NCI-H187 (cell line): Measurements from ENCODE around the gene KCNK3.
"Not testable (repeated sequence)": the region's sequence is repeated elsewhere in the genome, so short reads cannot be mapped to it uniquely, and the experiment has no call there.

Experiments used
- DNase-seq, 2 experiments: peaks; one replicate each; lab custom pipeline; 2025; lab: John Stamatoyannopoulos, UW

KCNK3 gene

DNA sequence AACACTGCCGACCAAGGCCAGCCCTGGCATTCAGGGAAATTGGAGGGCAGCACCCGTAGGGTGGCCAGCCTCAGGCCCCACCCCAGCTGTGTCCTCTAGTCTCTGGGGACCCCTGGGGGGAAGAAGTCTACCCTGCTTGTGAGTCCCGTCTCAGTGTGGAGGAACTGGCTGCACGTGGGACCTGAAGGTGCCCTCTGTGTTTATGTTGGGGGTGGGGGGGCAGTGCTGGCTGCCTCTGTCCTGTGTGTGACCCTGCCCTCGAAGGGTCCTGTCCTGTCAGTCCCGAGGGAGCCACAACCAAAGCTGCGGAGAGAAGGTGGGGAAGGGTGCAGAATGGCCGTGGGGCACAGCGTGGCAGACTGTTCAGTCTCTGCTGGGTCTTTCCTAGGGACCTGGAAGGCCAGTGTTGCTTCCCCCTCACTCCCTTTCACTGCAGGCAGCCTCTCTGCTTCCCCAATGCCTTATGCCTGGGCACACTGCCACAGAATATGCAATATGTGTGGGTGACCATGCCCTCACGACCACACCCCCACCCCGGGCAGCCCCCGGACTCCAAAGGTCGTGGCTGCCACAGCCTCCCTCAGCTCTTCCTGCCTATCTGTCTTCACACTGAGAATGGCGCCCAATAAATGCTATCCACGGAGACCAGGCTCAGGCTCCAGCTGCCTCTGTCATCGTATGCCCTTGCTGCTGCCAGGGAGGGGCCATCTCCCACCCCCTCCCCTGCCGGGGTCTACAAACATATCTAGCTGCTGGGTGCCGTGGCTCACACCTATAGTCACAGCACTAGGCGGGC, 38.2 kb downstream of the KCNK3 start:
- no peak for DNase-seq

DNA sequence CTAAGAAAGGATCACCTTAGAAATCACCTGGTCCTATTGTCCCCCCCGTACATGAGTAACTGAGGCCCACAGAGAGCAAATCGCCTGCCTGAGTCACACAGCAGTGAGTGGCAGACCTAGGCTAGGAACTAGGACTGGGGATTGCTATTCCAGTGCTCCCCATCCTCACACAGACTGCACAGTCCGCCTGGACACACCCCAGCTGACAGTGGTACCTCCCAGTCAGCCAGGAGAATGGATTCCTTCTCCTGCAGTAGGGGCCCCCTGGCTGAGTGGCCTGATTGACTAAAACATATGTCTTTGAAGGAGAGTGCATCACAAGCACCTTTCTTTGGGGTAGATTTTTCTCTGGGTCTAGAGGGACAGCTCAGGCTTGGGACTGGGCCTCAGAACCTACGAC, 39.2 kb downstream of the KCNK3 start:
- no peak for DNase-seq

DNA sequence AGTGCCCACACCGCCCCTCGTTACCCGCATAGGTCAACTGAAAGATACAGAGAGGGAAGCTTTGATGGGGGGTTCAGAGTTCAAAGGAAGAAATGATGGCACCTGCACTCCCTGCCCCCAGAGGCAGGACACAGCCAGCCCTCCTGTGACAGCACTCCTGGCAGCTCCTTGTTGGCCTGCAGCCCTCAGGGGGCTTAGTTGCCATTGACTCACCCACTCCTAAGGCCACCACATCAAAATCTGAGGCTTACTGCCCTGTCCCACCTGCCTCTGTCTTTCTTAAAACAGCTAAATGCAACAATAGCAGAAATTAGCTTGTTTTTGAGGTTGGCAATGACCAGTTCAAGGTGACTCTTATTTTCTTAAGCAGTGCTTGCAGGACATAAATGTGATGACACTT, 39.9 kb downstream of the KCNK3 start:
- no peak for DNase-seq

GRCh38 chr2:26733413-26733812, 40.9 kb downstream of the KCNK3 start:
- DNase-seq = no peak

GRCh38 chr2:26735097-26735496, 42.6 kb downstream of the KCNK3 start:
- DNase-seq = no peak

- DNase-seq = no peak
Observed at GRCh38 chr2:26735883-26736588, 43.5 kb downstream of the KCNK3 start.

GRCh38 chr2:26737221-26737620, 44.7 kb downstream of the KCNK3 start:
- no peak for DNase-seq

GRCh38 chr2:26738481-26738880, 46.0 kb downstream of the KCNK3 start:
- DNase-seq = no peak

DNA sequence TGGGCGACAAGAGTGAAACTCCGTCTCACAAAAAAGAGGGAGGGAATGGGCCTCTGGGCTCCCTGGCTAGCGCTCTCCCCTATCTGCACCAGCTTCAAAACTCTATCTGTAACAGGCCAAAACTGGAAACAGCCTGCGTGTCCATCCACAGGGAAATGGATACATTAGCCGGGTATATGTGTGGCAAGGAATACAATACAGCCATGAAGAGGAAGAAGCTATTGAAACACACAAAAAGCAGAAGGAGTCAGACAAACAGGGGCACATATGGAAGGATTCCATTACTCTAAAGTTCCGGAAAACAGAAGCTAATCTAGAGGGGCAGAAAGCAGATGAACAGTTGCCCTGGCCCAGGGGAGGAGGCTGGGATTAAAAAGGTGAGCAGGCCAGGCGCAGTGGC, 47.0 kb downstream of the KCNK3 start:
- DNase-seq = no peak

DNA sequence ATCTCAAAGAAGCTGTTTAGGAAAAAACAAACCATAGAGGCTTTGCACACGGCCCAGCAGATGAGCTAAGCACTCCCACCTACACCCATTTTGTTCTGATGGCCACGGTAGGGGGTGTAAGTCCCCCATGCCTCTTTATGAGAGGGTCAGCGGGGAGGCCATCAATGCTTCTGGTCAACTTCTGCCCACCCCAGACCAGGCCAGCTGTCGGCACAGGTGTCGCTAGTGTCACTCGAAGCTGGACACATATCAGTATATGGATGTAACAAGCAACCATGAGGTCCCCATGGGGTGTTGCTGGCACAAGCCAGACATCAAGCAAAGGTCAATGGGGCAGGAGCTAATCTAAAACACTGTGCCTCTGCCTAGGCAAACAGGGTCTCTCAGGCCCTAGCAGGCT, 47.8 kb downstream of the KCNK3 start:
- no peak for DNase-seq

DNA sequence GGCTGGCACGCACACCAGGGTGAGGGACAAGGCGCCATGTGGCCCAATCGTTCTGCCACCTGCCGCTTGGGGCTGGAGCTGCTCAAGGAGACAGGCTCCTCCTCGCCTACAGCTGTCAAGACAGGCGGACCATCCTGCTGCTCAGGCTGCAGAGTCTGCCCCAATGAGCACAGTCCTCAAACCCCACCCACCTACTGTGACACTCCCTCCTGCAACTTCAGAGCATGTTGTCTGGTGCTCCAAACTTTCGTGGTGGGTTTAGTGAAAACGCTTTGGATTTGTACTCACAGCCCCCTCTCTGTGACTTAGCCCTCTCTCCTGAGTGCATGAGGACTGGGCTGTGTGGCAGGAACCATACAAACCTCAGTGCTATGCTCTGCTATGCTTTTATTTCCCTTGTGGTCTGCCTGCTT, 48.4 kb downstream of the KCNK3 start:
- DNase-seq = no peak

- DNase-seq = no peak
Observed at GRCh38 chr2:26742048-26742770, 49.7 kb downstream of the KCNK3 start.

- DNase-seq = no peak
Observed at GRCh38 chr2:26743852-26744251, 51.3 kb downstream of the KCNK3 start.

- no peak for DNase-seq
Observed at GRCh38 chr2:26744953-26745352, 52.4 kb downstream of the KCNK3 start.

DNA sequence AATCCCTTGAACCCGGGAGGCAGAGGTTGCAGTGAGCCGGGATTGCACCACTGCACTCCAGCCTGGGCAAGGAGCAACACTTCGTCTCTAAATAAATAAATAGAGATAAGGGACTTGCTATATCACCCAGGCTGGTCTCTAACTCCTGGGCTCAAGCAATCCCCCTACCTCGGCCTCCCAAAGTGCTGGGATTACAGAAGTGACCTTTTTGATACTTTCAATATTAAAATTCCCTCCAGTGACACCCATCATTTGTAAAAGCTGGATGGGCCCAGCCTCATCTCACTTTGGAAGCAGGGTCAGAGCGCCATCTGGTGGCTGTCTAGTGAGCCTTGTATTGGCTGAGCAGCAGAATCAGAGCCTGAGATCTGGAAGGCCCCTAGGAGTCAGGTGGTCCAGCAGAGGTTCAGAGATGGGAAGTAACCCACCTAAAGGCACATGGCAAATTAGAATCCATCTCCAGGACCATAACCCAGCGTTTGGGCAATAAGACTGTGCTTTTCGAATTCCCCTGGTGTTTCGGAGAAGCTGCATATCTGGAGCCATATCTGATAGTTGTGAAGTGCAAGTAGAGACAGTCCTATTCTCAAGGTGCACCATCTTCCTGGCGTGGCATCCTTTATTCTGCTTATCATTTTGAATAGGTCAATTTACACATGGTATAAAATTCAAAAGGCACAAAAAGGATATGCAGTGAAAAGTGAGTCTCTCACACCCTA, 53.2 kb downstream of the KCNK3 start:
- peak; percentile 68 to 75 for DNase-seq

GRCh38 chr2:26746934-26747333, 54.4 kb downstream of the KCNK3 start:
- DNase-seq = no peak

GRCh38 chr2:26749787-26750420, 57.4 kb downstream of the KCNK3 start:
- DNase-seq = not testable (repeated sequence)

DNA sequence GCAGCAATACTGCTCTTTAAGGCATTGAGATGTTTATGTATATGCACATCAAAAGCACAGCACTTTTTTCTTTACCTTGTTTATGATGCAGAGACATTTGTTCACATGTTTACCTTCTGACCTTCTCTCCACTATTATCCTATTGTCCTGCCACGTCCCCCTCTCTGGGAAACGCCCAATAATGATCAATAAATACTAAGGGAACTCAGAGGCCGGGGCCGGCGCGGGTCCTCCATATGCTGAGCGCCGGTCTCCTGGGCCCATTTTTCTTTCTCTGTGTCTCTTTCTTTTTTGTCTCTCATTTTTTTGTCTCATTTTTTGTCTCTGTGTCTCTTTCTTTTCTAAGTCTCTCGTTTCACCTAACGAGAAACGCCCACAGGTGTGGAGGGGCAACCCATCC, 57.9 kb downstream of the KCNK3 start:
- DNase-seq = not testable (repeated sequence)

DNA sequence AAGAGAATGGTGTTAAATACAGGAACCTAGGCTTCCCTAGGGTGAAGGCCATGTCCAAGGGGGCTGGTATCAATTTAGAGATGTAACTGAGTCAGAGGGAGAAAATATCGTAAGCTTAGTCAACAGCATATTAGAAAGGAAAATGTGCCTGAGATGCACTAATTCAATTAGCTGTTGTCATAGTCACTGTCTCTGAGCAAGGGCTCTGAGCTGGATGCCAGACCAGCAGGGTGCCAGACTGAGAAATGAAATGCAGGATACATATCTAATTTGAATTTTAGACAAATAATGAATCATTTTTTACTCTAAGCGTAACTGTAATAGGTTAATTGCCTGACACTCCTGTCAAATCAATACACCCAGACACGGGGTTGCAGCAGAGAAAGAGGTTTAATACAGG, 60.1 kb downstream of the KCNK3 start:
- DNase-seq = no peak

DNA sequence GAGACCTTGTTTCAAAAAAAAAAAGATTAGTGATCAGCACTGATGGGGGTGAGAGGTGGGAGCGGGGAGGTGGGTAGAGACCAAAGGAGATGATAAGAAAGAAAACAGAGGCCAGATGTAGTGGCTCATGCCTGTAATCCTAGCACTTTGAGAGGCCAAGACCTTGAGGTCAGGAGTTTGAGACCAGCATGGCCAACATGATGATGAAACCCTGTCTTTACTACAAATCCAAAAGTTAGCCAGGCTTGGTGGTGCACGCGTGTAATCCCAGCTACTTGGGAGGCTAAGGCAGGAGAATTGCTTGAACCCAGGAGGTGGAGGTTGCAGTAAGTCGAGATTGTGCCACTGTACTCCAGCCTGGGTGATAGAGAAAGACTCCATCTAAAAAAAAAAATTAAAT, 62.0 kb downstream of the KCNK3 start:
- DNase-seq = no peak

DNA sequence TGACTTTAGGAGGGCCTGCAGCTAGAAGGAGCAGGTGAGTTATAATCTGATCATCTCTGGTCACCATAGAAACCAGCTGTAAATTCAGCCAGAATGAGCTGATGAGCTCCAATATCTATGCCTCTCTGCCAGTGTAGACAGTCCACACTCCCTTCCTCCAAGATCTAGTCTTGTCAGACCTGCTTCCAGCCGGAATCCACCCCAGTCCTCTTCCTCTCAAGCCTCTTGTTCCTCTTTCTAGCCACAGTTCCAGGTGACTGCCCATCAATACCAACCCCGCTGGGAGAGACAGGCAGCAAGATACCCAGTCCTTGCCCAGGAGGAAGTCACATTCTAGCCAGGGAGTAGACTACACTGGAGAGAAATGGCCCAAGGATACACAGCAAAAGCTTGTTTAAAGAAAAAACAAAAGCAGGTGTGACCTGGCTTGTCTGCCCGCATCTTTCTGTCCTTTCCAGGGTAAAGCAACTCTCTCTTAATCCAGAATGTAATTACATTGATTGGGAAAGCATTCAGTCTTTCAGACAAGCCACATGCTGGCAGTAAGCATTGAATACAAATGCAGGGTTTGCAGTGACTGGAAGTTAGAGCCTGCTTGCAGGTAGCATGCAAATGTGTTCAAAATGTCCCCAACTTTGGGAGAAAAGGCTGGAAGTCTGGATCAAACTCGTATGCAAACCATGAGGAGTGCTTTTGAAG, 62.6 kb downstream of the KCNK3 start:
- peak; percentile 33 to 75 for DNase-seq
